Endometrium (tissue), 2 donors: ENCODE data around the gene MUL1.

Experiments
- FAIRE-seq: peaks from 2 replicates; lab custom pipeline; 2012; peaks lifted over from hg19 to GRCh38; lab: Jason Lieb, UNC
- donor health status: control.
- donor health status: control.

The MUL1 gene

GRCh38 chr1:20466273-20466672 lies 41.7 kb downstream of the MUL1 start:
- no peak for FAIRE-seq

DNA sequence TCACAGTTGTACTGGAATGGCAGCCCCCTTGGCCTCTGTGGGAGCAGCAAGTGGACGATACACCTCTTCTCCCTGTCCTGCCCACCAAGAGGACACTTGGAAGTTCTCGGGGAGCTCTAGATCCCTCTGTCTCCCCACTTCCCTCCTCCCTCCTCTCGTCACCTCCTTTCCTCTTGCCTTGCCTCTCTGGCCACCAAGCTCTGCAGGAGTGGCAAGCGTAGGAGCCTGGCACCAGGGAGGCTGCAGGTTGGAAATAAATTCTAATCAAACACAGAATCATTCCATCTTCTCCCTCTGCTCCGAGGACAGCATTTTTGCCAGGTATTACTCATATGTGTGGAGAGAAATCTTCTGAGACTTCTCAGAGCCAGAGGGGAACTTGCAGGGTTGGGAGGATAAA lies 42.8 kb downstream of the MUL1 start:
- no peak for FAIRE-seq

GRCh38 chr1:20463502-20463901 lies 44.4 kb downstream of the MUL1 start:
- FAIRE-seq: no peak

- no peak for FAIRE-seq
These were observed 45.6 kb downstream of the MUL1 start for GRCh38 chr1:20462397-20462796.

DNA sequence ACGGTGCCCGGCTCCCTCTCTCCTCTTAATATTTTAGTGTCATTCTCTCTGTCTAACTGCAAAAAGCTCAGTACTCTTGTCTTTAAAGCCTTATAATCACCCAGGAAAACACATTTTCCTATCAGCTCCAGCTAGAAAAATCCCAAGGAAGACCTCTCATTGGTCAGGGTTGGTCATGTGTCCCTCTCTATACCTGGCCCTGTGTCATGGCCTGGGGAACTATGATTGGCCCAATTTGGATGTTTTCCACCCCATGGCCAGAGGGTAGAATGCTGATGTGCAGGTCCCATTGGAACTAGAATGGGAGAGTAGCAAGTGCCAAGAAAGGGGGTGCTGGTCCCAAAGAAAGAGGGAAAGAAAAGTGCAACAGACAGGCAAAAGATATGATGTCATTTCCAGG lies 49.2 kb downstream of the MUL1 start:
- no peak for FAIRE-seq

DNA sequence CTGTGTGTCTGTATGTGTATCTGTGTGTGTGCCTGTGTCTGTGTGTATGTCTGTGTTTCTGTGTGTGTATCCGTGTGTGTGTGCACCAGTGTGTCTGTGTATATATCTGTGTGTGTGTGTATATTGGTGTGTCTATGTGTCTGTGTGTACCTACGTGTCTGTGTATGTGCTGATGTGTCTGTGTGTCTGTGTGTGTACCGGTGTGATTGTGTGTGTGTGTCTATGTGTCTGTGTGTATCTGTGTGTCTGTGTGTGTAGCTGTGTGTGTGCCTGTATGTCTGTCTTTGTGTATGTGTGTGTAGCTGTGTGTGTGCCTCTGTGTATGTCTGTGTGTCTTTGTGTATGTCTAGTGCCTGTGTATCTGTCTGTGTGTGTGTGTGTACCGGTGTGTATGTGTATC lies 53.9 kb downstream of the MUL1 start:
- FAIRE-seq: no peak

DNA sequence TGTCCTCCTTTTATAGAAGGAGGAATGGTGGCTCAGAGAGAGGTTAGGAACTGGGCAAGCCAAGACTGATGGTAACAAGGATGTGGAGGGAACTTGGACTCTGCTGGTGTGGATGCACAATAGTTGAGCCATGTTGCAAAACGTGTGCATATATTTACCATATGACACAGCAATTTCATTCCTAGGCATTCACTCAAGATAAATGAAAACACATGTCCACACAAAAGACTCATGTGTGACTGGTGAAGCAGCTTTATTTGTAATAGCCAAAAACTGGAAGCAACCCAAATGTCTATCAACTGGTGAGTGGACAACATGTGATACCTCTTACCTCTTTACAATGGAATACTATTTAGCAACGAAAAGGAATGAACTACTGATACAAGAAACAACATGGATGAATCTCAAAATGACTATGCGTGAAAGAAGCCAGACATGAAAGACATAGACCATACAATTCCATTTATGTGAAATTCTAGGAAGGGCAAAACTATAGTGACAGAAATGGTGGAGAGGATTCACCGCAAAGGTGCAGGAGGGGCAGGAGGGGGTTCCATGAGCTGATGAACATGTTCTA lies 58.1 kb downstream of the MUL1 start:
- FAIRE-seq: no peak
